ENCODE results near the gene ELMO1. TPM values are rescaled to one million over a fixed set of nuclear protein-coding genes. Genes with fewer than 3 reads are reported as not detected.

The ELMO1 gene
- total and polyA plus RNA-seq, 2 experiments from 2014 or later = 6.5 to 24.9 TPM

- Mint-ChIP-seq H3K36me3 (ENCODE audit: low read depth) (no peaks in the 10 kb centered on the region), H3K27ac (no peak overlapping the region), H3K4me3 (no peak overlapping the region), H3K27me3 (ENCODE audit: insufficient read depth, low read depth, poor library complexity) (no peaks in the 10 kb centered on the region), H3K4me1 (no peaks in the 10 kb centered on the region), H3K9me3 (no peaks in the 10 kb centered on the region)
- Histone ChIP-seq H3K36me3 (ENCODE audit: insufficient read depth) (no peaks in the 10 kb centered on the region), H3K27ac (ENCODE audit: low read depth) (no peak overlapping the region), H3K4me2 (no peak overlapping the region), H3K4me3 (no peak overlapping the region), H4K20me1 (replicated peaks; ENCODE audit: insufficient read depth) (no peaks in the 10 kb centered on the region), H3K4me1 (ENCODE audit: insufficient read depth) (no peaks in the 10 kb centered on the region), H3K27me3 (ENCODE audit: insufficient read depth) (no peaks in the 10 kb centered on the region), H3K9me2 (ENCODE audit: insufficient read depth) (peaks cover 5% of the 10 kb centered on the region), H3K79me2 (replicated peaks; ENCODE audit: insufficient read depth) (no peaks in the 10 kb centered on the region), H3F3A (replicated peaks; ENCODE audit: low read depth) (no peaks in the 10 kb centered on the region), H2AFZ (no peak overlapping the region)
- no peak for DNase-seq (ENCODE audit: low spot score)
- TF ChIP-seq, protein P1, sequence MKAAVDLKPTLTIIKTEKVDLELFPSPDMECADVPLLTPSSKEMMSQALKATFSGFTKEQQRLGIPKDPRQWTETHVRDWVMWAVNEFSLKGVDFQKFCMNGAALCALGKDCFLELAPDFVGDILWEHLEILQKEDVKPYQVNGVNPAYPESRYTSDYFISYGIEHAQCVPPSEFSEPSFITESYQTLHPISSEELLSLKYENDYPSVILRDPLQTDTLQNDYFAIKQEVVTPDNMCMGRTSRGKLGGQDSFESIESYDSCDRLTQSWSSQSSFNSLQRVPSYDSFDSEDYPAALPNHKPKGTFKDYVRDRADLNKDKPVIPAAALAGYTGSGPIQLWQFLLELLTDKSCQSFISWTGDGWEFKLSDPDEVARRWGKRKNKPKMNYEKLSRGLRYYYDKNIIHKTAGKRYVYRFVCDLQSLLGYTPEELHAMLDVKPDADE (IDR thresholded peaks at IDR 0.05) = no peak
- TF ChIP-seq STAT1 (IDR thresholded peaks at IDR 0.05; ENCODE audit: unreplicated experiment) = no peak
- no peak for TF ChIP-seq ZNF114 (CRISPR knock-in tag; IDR thresholded peaks at IDR 0.05)
- TF ChIP-seq CTCF (conservative IDR thresholded peaks at IDR 0.05; ENCODE audit: low read depth in 2 of 2) = no peak
- TF ChIP-seq EZH2 (IDR thresholded peaks at IDR 0.05; ENCODE audit: low read depth, unreplicated experiment) = no peak
- no peak for TF ChIP-seq CREB1 (CRISPR knock-in tag; IDR thresholded peaks at IDR 0.05; ENCODE audit: low read depth)
- no peak for TF ChIP-seq JUNB (IDR thresholded peaks at IDR 0.05; ENCODE audit: unreplicated experiment)
- no peak for TF ChIP-seq POLR2AphosphoS5 (IDR thresholded peaks at IDR 0.05; ENCODE audit: low read depth)
- no peak for TF ChIP-seq EZH2phosphoT487 (IDR thresholded peaks at IDR 0.05; ENCODE audit: unreplicated experiment)
- no peak for TF ChIP-seq ZNF331 (CRISPR knock-in tag; IDR thresholded peaks at IDR 0.05; ENCODE audit: low read depth)
- no peak for TF ChIP-seq ZNF462 (CRISPR knock-in tag; IDR thresholded peaks at IDR 0.05)
- no peak for ATAC-seq
Measured at GRCh38 chr7:36894190-36894589, 554.5 kb downstream of the ELMO1 start.

Data from GM23338 (cell line).